ENCODE data around the gene LPIN3.

The LPIN3 gene

GRCh38 chr20:41335591-41335990, 5.0 kb upstream of the LPIN3 start:
- Histone ChIP-seq H3K9me3 (ENCODE audit: control insufficient read depth, low read length) (no peaks in the 10 kb centered on the region), H3K79me2 (no peaks in the 10 kb centered on the region), H2AFZ (no peak overlapping the region), H3K9ac (no peak overlapping the region), H3K27me3 (ENCODE audit: control insufficient read depth, insufficient read depth, low read length) (no peaks in the 10 kb centered on the region), H3K4me3 (ENCODE audit: low read depth, low read length) (no peak overlapping the region), H3K4me2 (ENCODE audit: low read length) (no peak overlapping the region), H3K4me1 (no peaks in the 10 kb centered on the region), H3K36me3 (ENCODE audit: control insufficient read depth, insufficient read depth, low read length) (no peaks in the 10 kb centered on the region), H3K27ac (peak overlapping the region; percentile 39)
- TF ChIP-seq CTCF (IDR thresholded peaks at IDR 0.05): no peak

- no peak overlapping the region for H3K27ac ChIP-seq
- no peak for TF ChIP-seq CTCF (IDR thresholded peaks at IDR 0.05)
Observed at GRCh38 chr20:41336711-41337492, 3.7 kb upstream of the LPIN3 start.

GRCh38 chr20:41339957-41340326, 679 bp upstream of the LPIN3 start:
- Histone ChIP-seq H3K4me2 (ENCODE audit: low read length) (peak overlapping the region; percentile 57), H3K27me3 (ENCODE audit: control insufficient read depth, insufficient read depth, low read length) (no peaks in the 10 kb centered on the region), H3K4me1 (peaks cover 6% of the 10 kb centered on the region), H3K9me3 (ENCODE audit: control insufficient read depth, low read length) (no peaks in the 10 kb centered on the region), H3K4me3 (ENCODE audit: low read depth, low read length) (peak overlapping the region; percentile 46), H3K27ac (peak overlapping the region; percentile 17), H3K79me2 (no peaks in the 10 kb centered on the region), H3K9ac (no peak overlapping the region), H3K36me3 (ENCODE audit: control insufficient read depth, insufficient read depth, low read length) (no peaks in the 10 kb centered on the region), H2AFZ (peak overlapping the region; percentile 80)
- peak; percentile 100 for TF ChIP-seq CTCF (IDR thresholded peaks at IDR 0.05)

More at GRCh38 chr20:41336711-41337492, 3.7 kb upstream of the LPIN3 start:
- no peak overlapping the region for H3K4me2 ChIP-seq (ENCODE audit: low read length)
- H3K4me3 ChIP-seq (ENCODE audit: low read depth, low read length): no peak overlapping the region
- no peaks in the 10 kb centered on the region for H3K9me3 ChIP-seq (ENCODE audit: control insufficient read depth, low read length)
- no peaks in the 10 kb centered on the region for H3K79me2 ChIP-seq
- H3K36me3 ChIP-seq (ENCODE audit: control insufficient read depth, insufficient read depth, low read length): no peaks in the 10 kb centered on the region
- H3K4me1 ChIP-seq: peaks cover 6% of the 10 kb centered on the region
- no peak overlapping the region for H3K9ac ChIP-seq
- H2AFZ ChIP-seq: no peak overlapping the region
- no peaks in the 10 kb centered on the region for H3K27me3 ChIP-seq (ENCODE audit: control insufficient read depth, insufficient read depth, low read length)

- Histone ChIP-seq H3K27ac (no peak overlapping the region), H3K27me3 (ENCODE audit: control insufficient read depth, insufficient read depth, low read length) (no peaks in the 10 kb centered on the region), H3K9ac (no peak overlapping the region), H3K4me2 (ENCODE audit: low read length) (no peak overlapping the region), H3K9me3 (ENCODE audit: control insufficient read depth, low read length) (no peaks in the 10 kb centered on the region), H2AFZ (no peak overlapping the region), H3K79me2 (no peaks in the 10 kb centered on the region), H3K4me1 (peaks cover 6% of the 10 kb centered on the region), H3K36me3 (ENCODE audit: control insufficient read depth, insufficient read depth, low read length) (no peaks in the 10 kb centered on the region), H3K4me3 (ENCODE audit: low read depth, low read length) (no peak overlapping the region)
- no peak for TF ChIP-seq CTCF (IDR thresholded peaks at IDR 0.05)
Observed at GRCh38 chr20:41342474-41343464, 2.1 kb downstream of the LPIN3 start.

Measured in parathyroid adenoma (tissue), 2 donors.